ENCODE measurements around the gene NAXD. TPM values are rescaled to one million over a fixed set of nuclear protein-coding genes. Genes with fewer than 3 reads are reported as not detected.

NAXD gene
- total RNA-seq, 1 donor from 2014 or later, result 30.1 TPM

DNA sequence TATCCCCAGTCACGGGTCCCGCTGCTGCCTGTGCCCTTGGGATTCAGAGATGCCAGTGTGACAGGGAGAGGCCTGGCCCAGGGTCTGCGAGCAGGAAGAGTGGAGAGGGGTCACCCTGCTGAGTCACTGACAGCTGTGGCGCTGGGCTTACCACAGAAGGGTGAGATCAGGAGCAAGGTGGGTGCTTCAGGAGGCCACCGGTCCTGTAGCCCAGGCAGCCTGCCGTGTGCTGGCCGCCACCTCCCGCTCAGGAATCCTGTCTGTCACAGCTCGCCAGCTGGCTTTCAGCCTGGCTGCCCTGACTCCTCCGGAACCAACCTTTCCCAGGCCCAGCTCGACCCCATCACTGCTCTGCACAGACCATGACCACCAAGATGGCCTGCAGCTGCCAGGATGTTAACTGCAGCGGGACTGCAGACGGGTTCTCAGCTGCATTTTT is 25.3 kb downstream of the NAXD start:
- intact Hi-C loops (cut with micrococcal nuclease), result no loop called here
- peak; percentile 78 for DNase-seq
- peak; percentile 72 for ATAC-seq

DNA sequence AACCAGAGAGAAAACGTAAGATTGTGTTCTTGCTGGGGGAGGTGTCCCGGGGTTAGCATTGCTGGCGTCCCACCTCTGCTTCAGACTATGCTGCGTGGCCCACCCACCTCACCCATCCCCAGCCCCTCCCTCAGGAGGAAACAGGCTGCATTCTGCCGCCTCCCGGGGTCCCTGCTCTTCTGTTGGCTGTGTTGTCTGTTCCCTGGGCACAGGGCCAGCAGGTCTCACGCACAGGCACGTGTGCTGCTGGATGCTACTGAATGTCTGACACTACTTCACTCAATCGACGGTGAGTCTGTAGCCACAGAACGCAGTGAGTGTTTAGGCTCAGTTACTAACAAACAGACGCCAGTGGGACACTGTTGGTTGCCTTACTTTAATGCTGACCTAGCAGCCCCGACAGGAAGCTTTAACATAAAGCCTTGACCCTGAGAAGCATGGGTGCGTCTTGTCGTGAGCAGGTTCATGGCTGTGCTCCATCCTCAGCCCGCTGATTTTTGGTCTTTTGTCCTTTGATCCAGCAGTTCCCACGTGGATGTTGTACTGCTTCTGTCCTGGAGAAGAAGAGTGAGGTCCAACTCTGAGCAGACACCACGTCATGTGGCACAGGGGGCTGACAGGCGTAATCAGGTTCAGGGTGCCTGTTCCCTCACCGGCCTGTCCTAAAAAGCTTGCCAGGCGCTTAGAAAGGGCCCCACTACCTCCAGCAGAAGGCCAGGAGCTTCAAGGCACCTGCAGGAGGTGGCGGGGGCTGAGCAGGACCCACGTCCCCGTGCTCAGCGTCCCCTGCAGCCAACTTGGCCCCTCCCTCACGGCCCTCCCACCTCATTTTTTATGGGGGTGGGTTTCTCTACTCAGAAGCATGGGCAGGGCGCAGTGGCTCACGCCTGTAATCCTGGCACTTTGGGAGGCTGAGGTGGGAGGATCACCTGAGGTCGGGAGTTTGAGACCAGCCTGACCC is 26.0 kb downstream of the NAXD start:
- ATAC-seq (peak; percentile 44), DNase-seq (peak; percentile 70)
- intact Hi-C loops (cut with micrococcal nuclease), result no loop called here

DNA sequence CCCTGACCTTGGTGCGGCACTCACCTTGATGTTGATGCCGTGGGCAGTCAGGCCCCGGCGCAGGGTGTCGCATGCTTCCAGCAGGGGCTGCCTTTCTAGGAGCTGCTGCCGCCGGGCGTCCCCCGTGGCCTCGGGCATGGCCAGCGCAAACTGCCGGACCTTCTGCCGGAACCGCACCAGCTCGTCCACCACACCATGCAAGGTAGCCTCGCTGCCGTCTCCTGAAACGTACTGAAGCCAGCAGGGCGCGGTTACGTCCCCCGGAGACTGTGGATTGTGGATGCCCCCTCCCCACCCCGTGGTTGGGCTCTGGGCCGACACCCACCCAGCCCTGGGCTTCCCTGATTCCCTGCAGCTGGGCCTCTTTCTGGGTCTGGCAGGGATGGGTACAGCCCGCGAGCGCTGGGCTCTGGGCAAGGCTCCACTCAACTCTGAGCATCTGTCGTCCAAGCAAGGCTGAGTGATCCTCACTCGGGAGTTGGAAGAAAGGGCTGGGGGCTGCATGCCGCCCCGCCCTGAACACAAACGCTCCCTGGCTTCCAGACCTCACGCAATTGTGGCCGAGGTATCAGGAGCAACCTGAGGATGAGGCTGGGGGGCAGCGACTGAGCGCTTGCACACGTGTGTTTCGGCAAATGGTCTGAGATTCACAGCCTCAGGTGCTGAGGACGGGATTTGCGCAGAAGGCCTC is 27.1 kb downstream of the NAXD start:
- DNase-seq (no peak), ATAC-seq (no peak)
- intact Hi-C loops (cut with micrococcal nuclease), result no loop called here

DNA sequence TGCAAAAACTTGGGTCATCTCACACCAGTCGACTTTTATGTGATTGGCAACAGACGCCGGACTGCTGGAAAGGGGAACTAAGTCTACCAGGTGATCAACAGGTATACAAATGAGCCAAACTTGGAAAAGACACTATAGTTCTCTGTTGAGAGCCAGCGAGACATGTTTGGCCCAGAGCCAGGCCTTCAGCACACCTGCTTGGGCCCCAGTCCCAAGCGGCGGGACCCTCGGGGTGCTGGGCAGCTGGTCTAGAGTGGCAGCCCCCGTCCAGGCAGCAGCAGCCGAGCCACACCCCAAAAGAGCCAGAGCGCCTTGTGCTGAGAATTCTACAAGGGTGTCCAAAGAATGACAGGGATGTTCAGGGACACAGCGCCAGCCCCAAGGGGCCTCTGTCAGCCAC is 28.0 kb downstream of the NAXD start:
- intact Hi-C loops (cut with micrococcal nuclease), result no loop called here
- no peak for ATAC-seq
- DNase-seq, result no peak

DNA sequence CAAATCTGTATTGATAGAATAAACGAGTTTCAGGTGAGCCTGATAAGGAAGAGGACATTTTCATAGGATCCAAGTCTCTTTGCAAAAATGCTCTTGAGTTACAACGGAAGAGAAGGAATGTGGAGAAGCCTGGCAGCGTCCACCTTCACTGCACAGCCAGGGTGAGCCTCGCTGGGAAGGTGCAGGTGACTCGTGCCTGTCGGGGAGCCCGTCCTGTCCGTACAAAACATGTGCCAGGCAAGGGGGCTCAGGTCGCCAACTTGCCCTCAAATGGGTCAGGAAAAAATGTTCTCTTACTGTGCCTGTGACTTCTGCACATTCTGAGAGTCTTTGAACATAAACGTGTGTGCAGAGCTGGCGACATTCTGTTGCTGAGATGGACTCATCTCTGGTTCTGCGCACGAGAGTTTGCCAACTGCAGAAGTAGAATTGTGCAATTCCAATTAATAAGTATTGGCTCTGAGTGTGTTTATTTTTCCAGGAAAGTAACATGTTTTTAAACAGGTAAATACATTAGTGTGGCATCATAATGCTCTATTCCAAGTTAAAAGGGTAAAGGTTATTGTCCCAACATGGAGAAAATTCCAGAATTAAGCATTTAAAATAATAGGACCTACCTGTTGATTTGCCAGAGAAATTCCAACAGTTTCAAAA is 28.6 kb downstream of the NAXD start:
- no peak for ATAC-seq
- intact Hi-C loops (cut with micrococcal nuclease), result no loop called here
- DNase-seq, result no peak

DNA sequence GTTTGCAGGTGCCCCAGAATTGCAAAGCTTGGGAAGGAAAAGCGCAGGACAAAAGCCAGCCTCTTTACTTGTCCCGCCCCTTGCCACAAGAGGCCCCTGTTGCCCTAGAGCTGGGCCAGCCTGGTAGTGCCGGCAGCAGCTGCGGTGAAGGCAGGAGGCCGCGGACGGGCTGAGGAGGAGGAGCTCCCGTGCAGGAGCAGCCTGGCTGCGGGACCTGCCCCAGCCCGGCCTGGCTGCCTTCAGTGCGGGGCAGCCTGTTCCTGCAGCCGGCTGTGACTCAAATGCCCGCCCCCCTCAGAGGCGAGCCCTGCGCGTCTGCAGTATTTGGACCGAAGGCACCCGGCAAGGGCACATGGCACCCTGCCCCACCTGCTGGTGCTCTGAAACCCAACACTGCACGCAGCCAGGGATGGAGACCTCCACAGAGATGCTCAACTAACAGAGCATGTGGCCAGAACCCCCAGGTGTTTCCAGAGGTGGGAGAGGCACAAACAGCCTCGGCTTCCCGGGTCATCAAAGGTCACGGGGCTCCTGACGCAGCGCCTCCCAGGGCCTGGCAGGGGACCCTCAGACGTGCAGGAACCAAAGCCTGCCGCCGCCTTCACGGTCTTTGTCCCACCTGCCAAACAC is 29.7 kb downstream of the NAXD start:
- DNase-seq (peak; percentile 79), ATAC-seq (peak; percentile 81)
- intact Hi-C loops (cut with micrococcal nuclease), result no loop called here

DNA sequence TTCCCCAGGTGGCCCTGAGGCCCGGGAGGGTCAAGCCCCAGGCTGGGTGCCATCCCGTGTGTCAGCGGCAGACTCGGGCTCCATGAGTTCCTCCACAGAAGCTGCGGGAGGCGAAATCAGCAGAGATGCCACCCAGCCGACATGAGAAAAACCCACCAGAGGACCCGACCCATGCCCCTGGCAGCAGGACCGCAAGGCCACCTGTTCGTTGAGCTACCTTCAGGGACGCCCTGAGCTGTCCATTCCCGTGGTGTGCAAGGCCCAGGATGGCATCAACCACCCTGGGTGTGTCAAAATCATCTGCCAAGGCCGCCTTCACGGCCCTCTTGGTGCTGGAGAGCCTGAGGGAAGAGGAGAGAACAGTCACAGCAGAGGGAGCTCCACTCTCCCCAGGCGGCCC is 30.4 kb downstream of the NAXD start:
- intact Hi-C loops (cut with micrococcal nuclease), result no loop called here
- DNase-seq, result no peak
- no peak for ATAC-seq

DNA sequence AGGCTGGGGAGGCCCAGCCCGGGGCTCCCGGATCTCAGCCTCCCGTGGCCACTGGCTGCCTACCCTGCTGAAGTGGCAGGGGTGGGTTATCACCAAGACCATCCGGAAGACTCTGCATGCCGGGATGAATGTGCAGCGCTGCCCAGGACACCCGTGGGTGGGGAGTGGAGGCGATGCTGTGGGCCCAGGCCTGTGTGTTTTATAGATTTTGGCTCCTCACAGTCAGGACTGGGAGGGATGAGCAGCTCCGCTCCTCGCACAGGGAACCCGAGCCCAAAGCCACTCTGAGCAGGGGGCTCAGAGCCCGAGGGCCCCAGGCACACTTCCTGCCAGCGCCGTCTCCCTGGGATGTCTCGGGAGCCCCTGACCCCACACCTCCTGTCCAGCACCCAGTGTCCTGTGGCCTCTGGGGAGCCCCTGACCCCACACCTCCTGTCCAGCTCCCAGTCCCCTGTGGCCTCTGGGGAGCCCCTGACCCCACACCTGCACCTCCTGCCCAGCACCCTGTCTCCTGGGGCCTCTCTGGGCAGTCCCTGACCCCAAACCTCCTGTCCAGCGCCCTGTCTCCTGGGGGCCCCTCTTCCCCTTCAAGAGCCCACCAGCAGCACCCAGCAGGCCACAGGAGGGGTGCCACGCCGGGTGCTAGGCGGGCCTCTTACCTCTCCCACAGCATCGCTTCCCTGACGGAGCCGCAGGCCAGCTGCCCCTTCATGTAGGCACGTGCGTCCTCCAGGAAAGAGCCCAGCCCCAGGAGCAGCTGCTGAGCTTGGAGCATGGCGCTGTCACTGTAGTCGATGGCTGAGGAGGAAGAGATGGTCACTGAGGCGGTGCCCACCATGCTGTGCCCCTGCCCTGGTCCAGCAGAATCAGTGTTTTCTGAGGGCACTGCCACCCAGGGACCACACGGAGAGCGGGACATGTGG is 31.4 kb downstream of the NAXD start:
- no peak for ATAC-seq
- intact Hi-C loops (cut with micrococcal nuclease), result no loop called here
- no peak for DNase-seq

DNA sequence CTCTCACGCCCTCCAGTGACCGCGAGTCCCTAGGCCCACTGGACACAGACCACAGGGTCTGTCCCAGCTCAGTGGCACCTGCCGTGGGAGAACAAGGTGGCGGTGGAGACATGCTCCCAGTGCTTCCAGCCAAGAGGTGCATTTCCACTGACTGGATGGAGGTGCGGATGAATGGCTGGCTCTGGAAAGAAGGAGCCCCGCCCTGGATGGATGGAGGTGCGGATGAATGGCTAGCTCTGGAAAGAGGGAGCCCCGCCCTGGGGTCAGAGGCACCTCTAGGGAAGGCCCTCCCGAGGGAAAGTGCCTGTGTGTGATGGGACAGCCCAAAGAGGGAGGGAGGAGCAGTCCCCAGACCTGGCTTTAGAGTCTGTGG is 32.0 kb downstream of the NAXD start:
- intact Hi-C loops (cut with micrococcal nuclease), result no loop called here
- no peak for DNase-seq
- no peak for ATAC-seq

DNA sequence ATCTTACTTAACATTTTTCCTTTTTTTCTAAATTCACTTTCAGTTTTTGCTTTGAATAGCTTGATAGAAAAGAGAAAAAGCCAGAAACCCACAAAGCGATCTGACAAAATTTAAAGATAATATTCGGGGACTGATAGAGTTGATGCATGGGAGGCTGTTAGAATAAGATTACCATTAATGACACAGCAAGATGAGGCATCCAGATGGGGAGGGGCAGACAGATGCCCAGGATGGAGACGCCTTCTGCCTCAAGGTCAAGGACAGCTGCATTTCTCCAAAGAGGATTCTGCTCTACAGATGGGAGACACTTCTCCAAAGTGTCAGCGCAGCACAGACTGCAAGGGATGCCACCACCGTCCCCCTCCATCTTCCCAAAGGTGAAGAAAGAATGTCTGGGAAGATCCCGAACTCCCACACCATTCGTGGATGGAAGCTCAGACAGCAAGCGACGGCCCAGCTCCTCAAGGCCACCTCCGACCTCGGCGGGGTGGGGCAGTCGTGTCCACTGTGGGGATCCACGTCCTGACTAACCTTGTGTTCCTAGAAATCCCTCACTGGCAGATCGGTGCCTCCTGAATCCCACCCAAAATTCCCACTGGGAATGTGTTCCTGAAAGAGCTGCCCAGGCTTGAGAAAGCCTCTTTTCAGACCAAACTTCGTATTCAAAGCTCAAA is 32.9 kb downstream of the NAXD start:
- no peak for DNase-seq
- intact Hi-C loops (cut with micrococcal nuclease), result no loop called here
- ATAC-seq, result no peak

DNA sequence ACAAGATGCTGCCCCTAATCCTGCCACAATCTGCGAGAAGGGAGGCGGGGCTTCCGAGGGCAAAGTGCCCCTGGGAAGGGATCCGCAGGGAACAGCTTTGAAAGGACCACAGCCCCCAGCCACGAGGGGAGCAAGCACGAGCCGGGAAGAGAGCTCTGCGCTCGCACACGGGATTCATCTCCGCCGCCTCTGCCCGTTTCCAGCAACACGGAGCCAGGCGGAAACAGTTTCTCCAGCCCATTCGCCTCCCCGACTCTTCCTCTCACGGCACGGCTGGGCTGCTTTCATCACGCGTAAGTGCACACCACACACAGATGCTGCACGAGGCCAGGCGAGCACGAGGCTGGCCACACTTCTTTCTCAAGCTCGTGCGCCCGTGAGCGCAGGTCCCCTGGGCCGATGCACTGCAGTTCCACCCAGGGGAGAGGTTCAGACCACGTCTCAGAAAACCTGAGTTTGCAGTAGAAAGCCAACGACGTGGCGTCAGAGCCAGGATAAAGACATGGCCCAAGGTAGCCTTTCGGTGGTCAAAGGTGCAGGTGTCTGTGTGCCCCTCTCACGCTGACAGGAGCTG is 33.6 kb downstream of the NAXD start:
- ATAC-seq (no peak), DNase-seq (no peak)

DNA sequence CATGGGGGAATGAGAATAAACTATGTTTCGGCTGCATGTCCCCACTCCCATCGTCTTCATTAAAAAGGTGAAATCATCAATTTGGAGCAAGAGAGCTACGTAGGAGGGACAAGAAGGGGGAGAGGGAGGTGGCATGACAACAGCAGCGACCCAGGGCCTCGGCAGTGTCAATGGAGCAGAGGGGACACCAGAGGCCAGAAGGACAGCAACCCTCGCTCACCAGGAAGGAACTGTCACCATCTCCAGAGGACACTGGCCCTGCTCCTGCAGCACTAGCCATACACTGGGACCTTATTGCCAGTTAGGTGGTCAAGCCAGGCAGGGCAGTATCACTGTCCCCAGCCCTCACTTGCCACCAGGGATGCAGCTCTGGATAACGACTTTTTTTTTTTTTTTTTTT is 34.2 kb downstream of the NAXD start:
- ATAC-seq (no peak), DNase-seq (no peak)
- intact Hi-C loops (cut with micrococcal nuclease), result no loop called here

More for the DNA sequence above, 33.6 kb downstream of the NAXD start:
- intact Hi-C loops (cut with micrococcal nuclease), result no loop called here

DNA sequence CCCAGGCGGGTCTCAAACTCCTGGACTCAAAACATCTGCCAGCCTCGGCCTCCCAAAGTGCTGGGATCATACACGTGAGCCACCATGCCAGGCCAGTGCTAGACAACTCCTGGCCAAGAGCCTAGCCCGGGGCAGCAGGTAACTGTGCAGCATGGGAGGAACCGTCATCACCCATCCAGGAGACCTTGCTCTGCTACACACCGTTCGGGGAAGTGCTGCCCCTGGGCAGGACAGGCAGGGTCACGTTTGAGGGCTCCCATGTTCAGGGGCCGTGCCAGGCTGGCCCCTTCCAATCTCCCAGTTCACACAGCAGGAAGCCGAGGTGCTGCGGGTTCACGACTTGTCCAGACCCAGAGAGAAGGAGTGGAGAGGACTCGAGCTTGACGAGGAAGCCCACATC is 35.1 kb downstream of the NAXD start:
- no peak for ATAC-seq
- intact Hi-C loops (cut with micrococcal nuclease), result no loop called here
- no peak for DNase-seq

DNA sequence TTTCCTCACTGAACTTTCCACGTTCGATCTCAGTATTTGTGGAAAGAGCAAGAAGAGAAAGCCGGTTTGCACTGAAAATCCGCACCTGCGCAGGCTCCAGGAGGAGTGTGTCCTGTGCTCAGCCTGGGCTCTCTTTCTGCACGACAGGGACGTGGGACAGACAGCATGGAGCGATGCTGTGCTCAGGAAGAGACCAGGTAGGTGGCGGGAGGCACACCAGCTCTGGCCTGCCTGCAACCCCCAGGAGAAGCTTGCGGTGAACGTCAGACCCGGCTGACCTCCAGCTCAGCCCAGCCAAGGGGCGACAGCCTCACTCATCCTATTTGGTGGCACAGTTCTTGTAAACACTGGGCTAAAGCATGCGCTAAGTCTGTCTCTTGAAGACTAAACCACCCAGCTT is 35.9 kb downstream of the NAXD start:
- DNase-seq, result no peak
- intact Hi-C loops (cut with micrococcal nuclease), result no loop called here

DNA sequence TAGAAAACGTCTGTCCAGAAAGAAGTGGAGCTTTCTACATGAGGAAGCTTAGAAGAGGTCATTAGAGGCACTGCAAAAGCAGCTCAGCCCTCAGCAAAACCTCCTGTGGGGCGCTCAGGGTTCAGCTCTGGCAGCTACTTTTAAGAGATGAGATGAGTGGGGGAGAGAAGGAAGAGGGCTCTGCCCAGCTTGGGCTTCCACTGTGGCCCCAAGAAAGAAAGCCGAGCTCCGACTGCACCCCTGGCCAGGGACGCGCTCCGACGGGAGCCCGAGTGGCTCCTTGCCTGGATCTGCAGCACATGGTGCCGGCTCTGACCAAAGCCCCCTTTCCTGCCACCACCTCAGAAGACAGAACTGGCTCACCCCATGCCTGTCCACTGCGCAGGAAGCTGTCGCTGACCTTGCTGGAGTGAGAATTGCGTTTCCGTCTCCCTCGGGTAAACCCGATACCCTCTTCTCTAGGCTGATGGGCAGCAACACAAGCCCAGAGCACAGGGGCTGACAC is 36.4 kb downstream of the NAXD start:
- no peak for ATAC-seq
- intact Hi-C loops (cut with micrococcal nuclease), result no loop called here
- no peak for DNase-seq

More for the DNA sequence above, 35.9 kb downstream of the NAXD start:
- no peak for ATAC-seq

DNA sequence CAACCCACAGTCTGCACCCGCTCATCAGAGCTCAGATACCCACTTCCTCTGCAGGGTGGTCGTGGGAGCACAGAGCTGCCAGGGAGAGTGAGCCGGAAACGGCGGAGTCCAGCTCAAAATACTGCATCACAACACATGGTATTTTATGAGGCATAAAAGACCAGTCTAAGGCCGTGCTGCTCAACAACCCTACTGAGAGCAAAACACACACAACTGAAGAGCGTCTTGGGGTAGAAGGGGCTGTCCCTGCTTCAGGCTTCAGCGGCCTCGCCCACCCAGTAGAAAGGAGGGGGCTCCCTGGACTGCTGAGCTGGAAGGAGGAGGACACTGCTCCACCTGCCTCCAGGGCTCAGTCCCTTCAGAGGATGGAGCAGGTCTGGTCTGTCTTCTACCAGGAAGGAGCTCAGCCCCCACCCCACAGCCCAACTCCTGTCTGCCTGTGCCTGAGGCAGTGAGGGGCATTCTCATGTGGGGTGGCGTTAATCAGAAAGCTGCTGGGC is 36.9 kb downstream of the NAXD start:
- no peak for ATAC-seq
- no peak for DNase-seq
- intact Hi-C loops (cut with micrococcal nuclease), result no loop called here

DNA sequence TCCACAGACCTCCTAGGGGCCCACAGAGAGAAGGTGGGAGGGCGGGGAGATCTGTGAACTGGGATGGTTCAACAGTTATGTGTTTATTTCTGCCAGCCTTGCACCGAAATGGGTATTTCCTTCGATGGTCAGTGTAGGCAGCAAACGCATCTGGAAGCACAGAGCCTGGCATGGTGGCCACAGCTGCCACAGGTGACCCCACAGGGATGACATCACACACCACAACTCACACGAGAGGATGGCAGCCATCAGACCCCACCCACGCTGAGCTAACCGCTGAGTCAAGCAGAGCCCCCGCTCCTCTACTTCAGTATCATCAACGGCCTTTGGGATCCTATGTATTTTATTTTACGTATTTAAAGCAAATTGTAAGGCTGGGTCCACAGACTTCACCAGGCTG is 37.4 kb downstream of the NAXD start:
- ATAC-seq, result no peak
- no peak for DNase-seq
- intact Hi-C loops (cut with micrococcal nuclease), result no loop called here

All from left ventricle myocardium superior (tissue), 1 donor.